SH-SY5Y (cell line): Measurements from ENCODE around the gene DLL1.

Source experiments
- GATA2 ChIP-seq: IDR thresholded peaks from 2 replicates; pipeline ENCODE4 v1.6.1; 2011; ENCODE audit warnings: mild to moderate bottlenecking, low read depth, low read length
- GATA3 ChIP-seq: IDR thresholded peaks from 2 replicates; pipeline ENCODE4 v1.6.1; 2011; ENCODE audit warnings: low read depth, mild to moderate bottlenecking, low read length, moderate library complexity

Gene DLL1

DNA sequence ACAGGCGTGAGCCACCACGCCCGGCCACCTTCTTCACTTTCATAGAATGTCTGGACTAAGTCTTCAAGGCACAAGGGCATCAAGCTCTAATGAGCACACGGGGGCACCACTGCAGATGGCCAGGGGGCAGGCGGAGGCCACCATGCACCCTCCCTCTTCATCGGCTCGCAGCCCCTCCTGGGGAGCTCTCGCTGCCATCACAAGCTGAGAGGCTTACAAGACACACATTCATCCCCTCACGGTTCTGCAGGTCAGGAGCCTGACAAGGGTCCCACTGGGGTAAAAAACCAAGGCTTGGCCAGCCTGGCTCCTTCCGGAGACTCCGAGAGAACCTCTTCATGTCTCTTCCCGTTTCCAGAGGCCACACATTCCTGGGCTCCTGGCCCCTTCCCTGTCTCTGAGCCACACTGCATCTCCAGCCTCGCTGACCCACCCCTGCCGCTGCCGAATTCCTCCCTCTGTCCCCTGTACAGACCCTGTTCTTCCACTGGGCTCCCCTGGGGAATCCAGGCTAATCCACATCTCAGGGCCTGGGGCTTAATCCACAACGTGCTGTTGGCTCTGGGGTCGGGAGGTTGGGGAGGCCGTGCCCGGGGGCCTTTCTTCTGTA is 19.8 kb downstream of the DLL1 start:
- no peak for TF ChIP-seq GATA2
- TF ChIP-seq GATA3 = no peak

DNA sequence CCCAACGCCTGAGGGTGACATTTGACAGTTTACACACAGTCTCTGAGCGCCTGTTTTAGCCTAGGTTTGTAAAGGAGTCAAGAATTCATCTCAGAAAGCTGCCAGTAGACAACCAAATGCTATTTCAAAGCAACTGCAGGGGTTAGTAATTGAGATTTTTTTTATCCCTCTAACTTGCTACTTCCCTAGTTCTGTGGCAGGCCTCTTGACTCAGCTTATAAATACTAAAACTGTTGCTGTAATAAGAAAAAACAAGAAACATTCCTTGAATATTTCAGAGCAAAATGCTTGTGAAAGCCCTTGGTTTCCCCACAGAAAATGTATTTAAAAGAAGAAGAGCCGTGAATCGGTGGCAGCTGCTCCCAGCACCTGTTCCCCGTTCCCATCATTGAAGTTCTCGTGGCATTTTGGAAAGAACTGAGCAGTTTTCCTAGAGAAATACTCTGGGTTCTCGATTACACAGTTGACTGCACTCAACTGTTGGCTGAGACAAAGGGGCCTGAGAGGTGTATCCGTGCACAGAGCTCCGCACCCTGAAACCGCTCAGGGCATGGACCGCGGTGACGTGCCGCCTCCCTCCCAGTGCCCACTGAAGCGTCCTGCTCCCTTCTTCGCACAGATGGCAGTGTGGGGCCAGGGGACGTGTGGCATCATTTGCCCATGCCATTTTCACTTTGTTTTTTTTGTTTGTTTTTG is 20.9 kb downstream of the DLL1 start:
- TF ChIP-seq GATA3 = no peak
- no peak for TF ChIP-seq GATA2

DNA sequence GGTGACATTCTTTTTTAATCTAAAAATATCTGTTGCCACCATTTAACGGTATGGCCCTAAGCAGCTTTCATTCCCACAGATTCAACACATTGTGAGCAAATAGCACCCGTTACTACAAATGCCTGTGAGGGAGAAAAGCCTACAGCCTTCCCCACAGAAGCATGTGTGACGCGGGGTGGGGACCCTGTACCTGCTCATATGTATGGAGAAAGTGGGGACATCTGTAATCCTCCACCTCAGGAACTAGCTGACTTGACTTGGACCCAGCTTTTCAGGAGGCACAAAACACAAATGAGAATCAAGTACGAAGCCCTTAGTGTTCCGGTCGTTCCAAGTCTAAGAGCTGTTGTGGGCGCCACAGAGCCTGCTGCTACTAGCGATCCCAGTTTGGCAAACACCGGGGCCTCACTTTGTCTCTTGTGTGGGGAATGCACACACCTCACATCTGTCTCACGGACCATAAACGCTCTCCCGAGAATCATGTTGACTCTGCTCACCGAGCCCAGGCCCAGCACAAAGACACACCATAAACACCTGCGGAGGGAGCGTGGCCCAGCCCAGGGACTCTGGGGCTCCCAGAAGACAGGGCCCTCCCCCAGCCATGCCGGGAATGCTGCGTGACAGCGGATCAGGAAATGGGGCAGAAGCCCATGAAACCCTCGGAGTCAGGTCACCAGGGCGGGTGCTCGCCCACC is 21.6 kb downstream of the DLL1 start:
- TF ChIP-seq GATA2 = no peak

DNA sequence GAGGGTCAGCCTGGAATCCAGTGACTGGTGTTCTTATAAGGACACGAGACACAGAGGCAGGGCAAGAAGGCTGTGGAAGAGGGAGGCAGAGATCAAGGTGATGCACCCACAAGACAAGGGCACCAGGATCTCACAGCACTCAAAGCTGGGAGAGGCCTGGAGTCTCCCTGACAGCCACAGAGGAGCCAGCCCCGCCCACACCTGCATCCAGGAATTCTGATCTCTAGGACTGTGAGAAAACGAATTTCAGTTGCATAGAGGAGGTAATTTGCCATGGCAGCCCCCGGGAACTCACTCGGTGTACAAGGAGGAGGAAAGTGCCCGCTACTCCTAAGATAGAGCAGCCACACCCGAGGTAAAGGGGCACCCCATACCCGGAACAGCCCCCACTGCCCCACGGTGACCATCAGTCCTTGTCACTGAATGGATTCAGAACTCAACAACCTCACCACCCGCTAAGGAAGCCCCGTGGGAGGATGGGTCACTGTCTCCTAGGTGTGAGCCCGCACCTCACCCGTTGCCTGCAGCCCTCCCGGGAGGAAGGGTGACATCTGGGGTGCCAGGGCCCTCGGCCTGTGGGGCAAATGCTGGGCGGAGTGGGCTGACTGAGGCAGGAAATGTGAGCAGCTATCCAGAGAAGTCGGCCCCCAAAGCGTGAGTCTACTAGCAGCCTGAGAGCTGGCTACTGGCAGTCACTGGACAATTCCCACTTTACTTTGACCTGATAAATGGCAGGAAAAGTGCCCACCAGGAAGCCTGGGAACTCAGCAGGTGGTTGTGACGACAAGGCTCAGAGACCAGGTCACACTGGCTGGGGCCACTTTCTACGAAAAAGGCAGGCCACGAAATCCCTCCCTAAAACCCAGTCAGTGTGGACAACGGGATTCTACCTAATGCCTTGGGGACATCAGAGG is 22.4 kb downstream of the DLL1 start:
- TF ChIP-seq GATA2 (no peak), GATA3 (no peak)

DNA sequence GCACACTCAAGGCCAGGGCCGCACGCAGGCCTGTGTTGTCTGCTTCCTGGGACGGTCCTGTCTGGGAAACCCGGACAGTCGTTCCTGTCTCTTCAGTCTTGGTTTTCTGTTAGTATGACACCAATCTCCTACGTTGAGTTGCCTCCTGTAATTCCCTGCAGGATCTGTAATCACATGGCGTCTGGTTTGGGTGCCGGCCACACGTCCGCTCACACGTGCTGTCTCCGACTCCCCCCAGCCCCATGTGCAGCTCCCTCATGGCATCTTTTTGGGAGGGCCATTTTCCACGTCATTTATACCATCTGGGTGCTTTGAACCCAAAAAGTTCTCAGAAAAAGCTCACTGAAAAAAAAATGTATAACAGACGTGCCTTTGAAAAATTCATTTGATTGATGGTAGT is 23.2 kb downstream of the DLL1 start:
- TF ChIP-seq GATA3 (no peak), GATA2 (no peak)

DNA sequence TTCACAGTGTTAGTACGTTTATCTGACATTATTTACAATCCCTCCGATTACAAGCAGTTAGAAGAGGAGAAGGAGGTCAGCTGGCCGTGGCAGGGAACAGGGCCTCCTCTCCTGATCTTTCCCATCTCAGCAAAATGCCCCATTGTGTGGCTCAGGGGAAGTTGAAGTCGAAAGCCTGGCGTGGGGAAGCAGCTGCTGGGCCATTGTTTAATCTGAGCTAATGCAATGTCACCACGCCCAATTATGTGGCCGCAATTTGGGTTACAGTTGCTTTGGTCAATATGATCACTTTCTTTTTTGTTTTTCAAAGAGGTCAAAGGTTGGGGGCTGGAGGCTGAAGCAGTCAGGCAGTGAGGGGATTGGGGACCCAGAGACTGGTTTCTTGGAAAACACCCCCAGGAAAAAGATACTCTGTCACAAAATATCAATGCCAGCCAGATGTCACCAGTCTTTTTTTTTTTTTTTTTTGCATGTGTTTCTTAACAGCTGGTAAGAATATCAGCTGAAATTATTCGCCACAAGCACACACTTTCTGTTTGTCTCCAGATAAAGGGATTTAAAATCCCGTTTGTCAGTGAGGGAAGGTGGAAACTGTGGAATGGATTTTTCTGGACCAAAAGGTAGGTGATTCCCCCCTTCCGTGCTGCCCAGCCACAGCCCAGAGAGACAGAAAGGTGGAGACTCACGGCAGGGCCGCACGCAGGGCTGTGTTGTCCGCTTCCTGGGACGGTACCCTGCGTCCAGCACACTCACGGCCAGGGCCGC is 24.6 kb downstream of the DLL1 start:
- TF ChIP-seq GATA2 (no peak), GATA3 (no peak)

DNA sequence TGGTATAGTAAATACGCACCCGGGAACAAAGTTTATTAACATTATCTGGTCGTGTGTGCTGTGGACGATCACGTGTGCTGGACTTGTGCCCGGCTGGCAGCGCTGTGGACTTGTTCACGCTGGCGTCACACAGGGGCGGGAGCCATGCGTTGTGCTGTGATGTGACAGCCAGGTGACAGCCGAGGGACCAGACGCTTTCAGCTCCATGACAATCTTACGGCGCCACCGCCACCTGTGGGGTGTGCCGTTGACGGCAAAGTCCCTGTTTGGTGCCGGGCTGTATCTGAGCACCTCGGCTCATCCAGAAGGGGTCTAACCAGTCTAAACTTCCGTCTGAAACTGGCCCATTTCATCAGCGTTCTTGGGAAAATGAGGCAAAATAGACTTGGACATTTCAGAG is 25.2 kb downstream of the DLL1 start:
- no peak for TF ChIP-seq GATA2
- TF ChIP-seq GATA3 = no peak

DNA sequence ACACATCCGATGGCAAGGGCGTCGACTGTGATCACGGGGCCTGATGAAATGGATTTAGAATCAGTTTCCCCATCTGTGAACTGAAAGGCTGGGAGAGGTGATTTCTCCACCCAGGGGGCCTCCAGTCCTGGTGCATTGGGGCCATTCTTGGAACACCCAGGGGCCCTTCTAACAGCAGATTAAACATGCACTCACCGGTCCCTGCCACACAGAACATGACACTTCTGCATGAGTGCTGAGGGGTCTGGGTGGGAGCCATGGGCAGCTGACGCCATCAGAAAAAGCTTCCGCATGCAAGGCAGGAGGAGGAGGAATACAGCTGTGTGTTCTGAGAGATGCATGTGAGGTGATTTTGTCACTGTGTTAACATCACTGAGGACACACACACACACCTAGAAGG is 26.8 kb downstream of the DLL1 start:
- TF ChIP-seq GATA3 (no peak), GATA2 (no peak)

DNA sequence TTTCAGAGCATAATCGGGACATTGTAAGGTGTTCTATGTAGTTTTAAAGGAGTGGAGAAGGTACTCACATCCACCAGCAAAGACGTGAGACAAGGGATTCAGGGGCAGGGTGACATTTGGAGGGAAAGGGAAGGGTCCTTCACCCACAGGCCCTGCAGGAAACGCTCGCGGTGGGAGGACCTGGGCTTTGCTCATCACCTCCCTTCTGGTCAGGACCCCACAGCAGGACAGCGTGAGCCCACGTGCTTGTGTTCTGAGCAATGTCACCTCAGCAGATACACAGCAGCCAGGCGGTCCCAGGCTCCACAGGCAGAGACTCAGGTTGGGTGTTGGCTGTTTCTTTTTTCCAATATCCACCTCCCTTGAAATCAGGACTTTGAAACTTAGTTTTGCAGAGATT is 27.5 kb downstream of the DLL1 start:
- no peak for TF ChIP-seq GATA3
- TF ChIP-seq GATA2 = no peak

DNA sequence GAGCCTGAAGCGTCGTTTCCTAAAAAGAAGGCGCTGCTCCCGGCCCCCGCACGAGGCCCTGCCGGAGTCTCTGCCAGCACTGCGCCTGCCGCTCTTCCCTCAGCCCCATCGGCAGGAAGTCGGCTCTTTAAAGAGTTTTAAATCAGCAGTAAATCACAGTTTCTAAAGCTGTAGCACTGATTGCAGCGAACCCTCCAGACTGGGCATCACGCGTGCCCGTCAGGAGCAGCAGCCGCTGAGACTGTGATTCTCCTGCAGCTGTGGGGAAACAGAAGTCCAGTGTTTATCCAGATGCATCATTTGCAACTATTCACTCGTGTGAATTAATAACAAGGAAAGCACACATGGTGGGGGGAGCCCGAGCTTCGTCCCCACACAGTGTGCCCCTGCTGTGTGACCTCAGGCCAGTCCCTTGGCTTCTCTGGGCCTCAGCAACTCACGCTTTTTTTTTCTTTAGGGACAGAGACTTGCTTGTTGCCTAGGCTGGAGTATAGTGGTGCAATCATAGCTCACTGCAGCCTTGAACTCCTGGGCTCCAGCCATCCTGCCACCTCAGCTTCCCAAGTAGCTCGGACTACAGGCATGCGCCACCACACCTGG is 28.3 kb downstream of the DLL1 start:
- TF ChIP-seq GATA3 (no peak), GATA2 (no peak)

DNA sequence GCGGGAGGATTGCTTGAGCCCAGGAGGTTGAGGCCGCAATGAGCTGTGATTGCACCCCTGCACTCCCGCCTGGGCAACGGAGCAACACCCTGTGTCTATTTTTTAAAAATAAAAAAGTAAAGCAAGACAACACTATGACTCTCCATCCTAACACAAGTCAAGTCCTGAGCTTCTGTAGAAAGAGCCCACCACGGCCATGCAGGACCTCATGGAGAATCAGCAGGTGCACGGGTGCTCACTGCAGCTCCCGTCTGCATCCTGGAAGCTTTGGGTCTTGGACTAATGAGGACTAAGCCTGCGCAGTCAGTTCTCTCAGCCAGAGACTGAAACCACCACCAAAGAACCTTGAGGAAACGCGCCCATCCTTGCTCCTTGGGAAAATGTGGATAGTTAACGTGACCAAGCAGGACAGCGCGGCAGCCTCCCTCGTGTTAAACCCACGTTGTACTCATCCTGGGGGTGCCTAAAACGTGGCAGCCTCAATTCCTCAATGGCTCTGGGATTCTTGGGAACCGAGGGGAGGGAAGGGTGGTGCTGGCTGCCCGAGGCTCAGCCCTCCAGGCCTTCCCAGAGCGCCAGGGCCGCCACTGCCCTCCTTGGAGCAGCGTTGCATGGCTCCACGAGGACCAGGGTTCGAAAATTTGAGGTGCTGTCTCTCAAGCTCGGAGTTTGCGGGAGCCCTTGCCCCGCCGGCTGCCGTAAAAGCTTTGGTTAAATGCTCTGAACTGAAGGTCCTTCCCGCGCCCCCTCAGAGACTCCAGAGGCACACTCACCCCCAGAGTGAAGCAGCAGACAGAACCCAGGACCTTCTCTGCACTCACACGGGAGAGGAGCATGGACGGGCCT is 29.0 kb downstream of the DLL1 start:
- TF ChIP-seq GATA3 = no peak
- no peak for TF ChIP-seq GATA2

DNA sequence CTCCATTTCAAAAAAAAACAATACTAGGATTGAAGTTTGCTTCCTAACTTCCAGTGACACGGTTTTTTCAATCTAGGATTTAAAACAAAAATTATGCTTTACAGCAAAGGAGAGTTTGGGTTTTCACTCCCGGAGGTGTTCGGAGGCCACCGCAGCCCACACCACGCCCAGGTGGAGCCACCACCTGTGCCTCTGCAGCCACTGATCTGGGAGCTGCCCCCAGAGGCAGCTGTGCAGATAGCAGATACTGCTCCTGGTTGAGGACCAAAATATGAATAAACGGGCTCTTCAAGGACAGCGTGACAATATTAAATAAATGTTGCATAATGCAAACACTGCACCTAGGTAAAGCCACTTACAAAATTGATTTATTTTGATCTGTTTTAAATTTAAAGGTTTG is 30.2 kb downstream of the DLL1 start:
- TF ChIP-seq GATA2 (no peak), GATA3 (no peak)
